Nephron (organoid): ENCODE results near the gene ACR.
A peak's percentile ranks its signal among the peaks of the same experiment; 100 is the strongest.

Source experiments
- H3K27ac Mint-ChIP-seq, 3 experiments: 2 replicates each; pipeline ENCODE4 v1.8.0; 2020; ENCODE audit warnings: mixed read lengths in 3 of 3, mild to moderate bottlenecking in 2 of 3, moderate library complexity in 1 of 3
- H3K27me3 Mint-ChIP-seq: 2 replicates; pipeline ENCODE4 v1.8.0; 2021; ENCODE audit warnings: low read depth, mild to moderate bottlenecking, moderate library complexity, mixed read lengths
- H3K36me3 Mint-ChIP-seq: 2 replicates; pipeline ENCODE4 v1.8.0; 2020; ENCODE audit warnings: low read depth, mixed read lengths
- H3K4me1 Mint-ChIP-seq: 2 replicates; pipeline ENCODE4 v1.8.0; 2020; ENCODE audit warnings: mixed read lengths
- H3K4me3 Mint-ChIP-seq, 3 experiments: 2 replicates each; pipeline ENCODE4 v1.8.0; 2020; ENCODE audit warnings: mild to moderate bottlenecking in 3 of 3, mixed read lengths in 3 of 3, moderate library complexity in 2 of 3
- H3K9me3 Mint-ChIP-seq: 2 replicates; pipeline ENCODE4 v1.8.0; 2020; ENCODE audit warnings: mixed read lengths
- CTCF ChIP-seq, 3 experiments: fragments of 200-600 bp; sonication (generic); IDR thresholded peaks; one replicate each; pipeline ENCODE4 v1.5.0; 2021; ENCODE audit warnings: antibody characterized with exemption in 3 of 3; ENCODE audit not compliant: unreplicated experiment in 3 of 3

ACR gene

GRCh38 chr22:50698546-50698945 lies 39.5 kb upstream of the ACR start:
- H3K4me1 Mint-ChIP-seq, result peaks cover 5% of the 10 kb centered on the region
- peaks cover 7% of the 10 kb centered on the region for H3K27me3 Mint-ChIP-seq
- peak overlapping the region; percentile 81 to 83 (median 82) for H3K4me3 Mint-ChIP-seq
- no peaks in the 10 kb centered on the region for H3K9me3 Mint-ChIP-seq
- TF ChIP-seq CTCF (IDR thresholded peaks at IDR 0.05; ENCODE audit: unreplicated experiment in 3 of 3), result no peak
- peaks cover 4% of the 10 kb centered on the region for H3K36me3 Mint-ChIP-seq
- H3K27ac Mint-ChIP-seq, result peak overlapping the region in 1 of 3 experiments; percentile 54

- peak overlapping the region in 1 of 3 experiments; percentile 93 for H3K27ac Mint-ChIP-seq
- peak overlapping the region; percentile 81 to 83 (median 82) for H3K4me3 Mint-ChIP-seq
- peaks cover 7% of the 10 kb centered on the region for H3K27me3 Mint-ChIP-seq
- peaks cover 4% of the 10 kb centered on the region for H3K36me3 Mint-ChIP-seq
- TF ChIP-seq CTCF (IDR thresholded peaks at IDR 0.05; ENCODE audit: unreplicated experiment in 3 of 3), result no peak
- H3K9me3 Mint-ChIP-seq, result no peaks in the 10 kb centered on the region
- peaks cover 5% of the 10 kb centered on the region for H3K4me1 Mint-ChIP-seq
These were observed 38.8 kb upstream of the ACR start for GRCh38 chr22:50699001-50699755.

- peak overlapping the region; percentile 70 to 74 (median 73) for H3K4me3 Mint-ChIP-seq
- peak; percentile 11 to 42 (median 17) for TF ChIP-seq CTCF (IDR thresholded peaks at IDR 0.05; ENCODE audit: unreplicated experiment in 3 of 3)
- H3K36me3 Mint-ChIP-seq, result peaks cover 4% of the 10 kb centered on the region
- peaks cover 7% of the 10 kb centered on the region for H3K27me3 Mint-ChIP-seq
- peaks cover 5% of the 10 kb centered on the region for H3K4me1 Mint-ChIP-seq
- no peaks in the 10 kb centered on the region for H3K9me3 Mint-ChIP-seq
- H3K27ac Mint-ChIP-seq, result peak overlapping the region in 1 of 3 experiments; percentile 93
These were observed 38.1 kb upstream of the ACR start for GRCh38 chr22:50699756-50700386.

GRCh38 chr22:50700387-50701075 lies 37.5 kb upstream of the ACR start:
- H3K27me3 Mint-ChIP-seq, result peaks cover 7% of the 10 kb centered on the region
- peaks cover 4% of the 10 kb centered on the region for H3K36me3 Mint-ChIP-seq
- no peaks in the 10 kb centered on the region for H3K9me3 Mint-ChIP-seq
- peak overlapping the region; percentile 70 to 74 (median 73) for H3K4me3 Mint-ChIP-seq
- H3K27ac Mint-ChIP-seq, result peak overlapping the region in 2 of 3 experiments; percentile 22 to 93
- no peak for TF ChIP-seq CTCF (IDR thresholded peaks at IDR 0.05; ENCODE audit: unreplicated experiment in 3 of 3)
- peaks cover 5% of the 10 kb centered on the region for H3K4me1 Mint-ChIP-seq

- peaks cover 4% of the 10 kb centered on the region for H3K36me3 Mint-ChIP-seq
- H3K27ac Mint-ChIP-seq, result no peak overlapping the region
- no peaks in the 10 kb centered on the region for H3K9me3 Mint-ChIP-seq
- TF ChIP-seq CTCF (IDR thresholded peaks at IDR 0.05; ENCODE audit: unreplicated experiment in 3 of 3), result no peak
- H3K4me3 Mint-ChIP-seq, result no peak overlapping the region
- peaks cover 5% of the 10 kb centered on the region for H3K4me1 Mint-ChIP-seq
- H3K27me3 Mint-ChIP-seq, result peaks cover 7% of the 10 kb centered on the region
These were observed 37.0 kb upstream of the ACR start for GRCh38 chr22:50701076-50701419.
